Naive B cell (primary cell): ENCODE measurements around the gene CDC42SE2. TPM values are rescaled to one million over a fixed set of nuclear protein-coding genes. Genes with fewer than 3 reads are reported as not detected.
"Not testable (repeated sequence)": the region's sequence is repeated elsewhere in the genome, so short reads cannot be mapped to it uniquely, and the experiment has no call there.

Experiments used
- ATAC-seq, 2 donors: fragments of 150-1000 bp; cut with Tn5 transposase; 2 replicates each; pipeline ENCODE4 v1.10.0; 2021; ENCODE audit warnings: low read depth in 2 of 2, mild to moderate bottlenecking in 2 of 2, moderate library complexity in 2 of 2
- DNase-seq: peaks from one replicate; pipeline ENCODE4 v3.0.0; 2022
- H3K27ac Mint-ChIP-seq, 6 donors: one replicate each; pipeline ENCODE4 v1.8.0; 2020 to 2022; ENCODE audit warnings: mild to moderate bottlenecking in 6 of 6, mixed read lengths in 6 of 6, moderate library complexity in 5 of 6, inconsistent platforms in 2 of 6
- H3K27me3 Mint-ChIP-seq, 3 donors: one replicate each; pipeline ENCODE4 v1.8.0; 2021 to 2022; ENCODE audit warnings: mixed read lengths in 3 of 3, mild to moderate bottlenecking in 1 of 3
- H3K36me3 Mint-ChIP-seq, 2 donors: one replicate each; pipeline ENCODE4 v1.8.0; 2020 to 2022; ENCODE audit warnings: mixed read lengths in 2 of 2, inconsistent platforms in 1 of 2, mild to moderate bottlenecking in 1 of 2
- H3K4me1 Mint-ChIP-seq, 3 donors: one replicate each; pipeline ENCODE4 v1.8.0; 2020 to 2022; ENCODE audit warnings: mixed read lengths in 3 of 3, inconsistent platforms in 1 of 3, mild to moderate bottlenecking in 1 of 3, moderate library complexity in 1 of 3
- H3K4me3 Mint-ChIP-seq, 8 donors: one replicate each; pipeline ENCODE4 v1.8.0; 2020 to 2022; ENCODE audit warnings: mild to moderate bottlenecking in 8 of 8, mixed read lengths in 8 of 8, moderate library complexity in 8 of 8, inconsistent platforms in 2 of 8
- H3K9me3 Mint-ChIP-seq, 7 donors: one replicate each; pipeline ENCODE4 v1.8.0; 2020 to 2022; ENCODE audit warnings: mixed read lengths in 7 of 7, mild to moderate bottlenecking in 5 of 7, inconsistent platforms in 2 of 7, moderate library complexity in 1 of 7
- polyA plus RNA-seq, 6 donors: library from polyadenylated mRNA; unstranded; fragments of 300-500 nt; fragmentation: Illumina TruSeq; gene quantifications; one replicate each; pipeline ENCODE4 v1.2.3, GENCODE V29; 2021; ENCODE audit warnings: low read depth in 6 of 6

Gene CDC42SE2
- polyA plus RNA-seq, 6 donors from 2014 or later: 168 to 314 (median 243) TPM

DNA sequence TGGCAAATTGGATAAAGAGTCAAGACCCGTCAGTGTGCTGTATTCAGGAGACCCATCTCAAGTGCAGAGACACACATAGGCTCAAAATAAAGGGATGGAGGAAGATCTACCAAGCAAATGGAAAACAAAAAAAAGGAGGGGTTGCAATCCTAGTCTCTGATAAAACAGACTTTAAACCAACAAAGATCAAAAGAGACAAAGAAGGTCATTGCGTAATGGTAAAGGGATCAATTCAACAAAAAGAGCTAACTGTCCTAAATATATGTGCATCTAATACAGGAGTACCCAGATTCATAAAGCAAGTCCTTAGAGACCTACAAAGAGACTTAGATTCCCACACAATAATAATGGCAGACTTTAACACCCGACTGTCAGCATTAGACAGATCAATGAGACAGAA, 82.4 kb downstream of the CDC42SE2 start:
- H3K27me3 Mint-ChIP-seq, H3K9me3 Mint-ChIP-seq, DNase-seq, ATAC-seq: not testable (repeated sequence)
- H3K4me1 Mint-ChIP-seq: peaks cover 23 to 60% (median 43%) of the 10 kb centered on the region in 3 donors
- H3K27ac Mint-ChIP-seq: peak overlapping the region in 4 of 6 donors; percentile 54 to 79 (median 66)
- H3K4me3 Mint-ChIP-seq: peak overlapping the region in 1 of 8 donors; percentile 13
- H3K36me3 Mint-ChIP-seq: peaks cover 11 to 28% of the 10 kb centered on the region in 2 donors

DNA sequence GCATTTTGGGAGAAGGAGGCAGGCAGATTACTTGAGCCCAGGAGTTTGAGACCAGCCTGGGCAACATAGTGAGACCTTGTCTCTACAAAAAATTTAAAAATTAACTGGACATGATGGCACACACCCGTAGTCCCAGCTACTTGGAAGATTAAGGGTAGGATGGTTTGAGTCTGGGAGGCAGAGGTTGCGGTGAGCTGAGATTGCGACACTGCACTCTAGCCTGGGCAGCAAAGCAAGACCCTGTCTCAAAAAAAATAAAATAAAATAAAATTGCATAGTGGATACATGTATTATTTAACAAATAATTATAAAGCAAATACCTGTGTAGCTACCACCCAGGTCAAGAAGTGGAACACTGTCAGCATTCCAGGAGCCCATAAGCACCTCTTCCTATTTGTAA, 90.1 kb downstream of the CDC42SE2 start:
- ATAC-seq (no peak), DNase-seq (no peak)
- H3K27ac Mint-ChIP-seq: peak overlapping the region in 2 of 6 donors; percentile 59 to 69
- H3K4me3 Mint-ChIP-seq: no peak overlapping the region
- H3K9me3 Mint-ChIP-seq: no peaks in the 10 kb centered on the region
- peaks cover 34 to 52% (median 52%) of the 10 kb centered on the region in 3 donors for H3K4me1 Mint-ChIP-seq
- no peaks in the 10 kb centered on the region for H3K27me3 Mint-ChIP-seq
- no peaks in the 10 kb centered on the region for H3K36me3 Mint-ChIP-seq

DNA sequence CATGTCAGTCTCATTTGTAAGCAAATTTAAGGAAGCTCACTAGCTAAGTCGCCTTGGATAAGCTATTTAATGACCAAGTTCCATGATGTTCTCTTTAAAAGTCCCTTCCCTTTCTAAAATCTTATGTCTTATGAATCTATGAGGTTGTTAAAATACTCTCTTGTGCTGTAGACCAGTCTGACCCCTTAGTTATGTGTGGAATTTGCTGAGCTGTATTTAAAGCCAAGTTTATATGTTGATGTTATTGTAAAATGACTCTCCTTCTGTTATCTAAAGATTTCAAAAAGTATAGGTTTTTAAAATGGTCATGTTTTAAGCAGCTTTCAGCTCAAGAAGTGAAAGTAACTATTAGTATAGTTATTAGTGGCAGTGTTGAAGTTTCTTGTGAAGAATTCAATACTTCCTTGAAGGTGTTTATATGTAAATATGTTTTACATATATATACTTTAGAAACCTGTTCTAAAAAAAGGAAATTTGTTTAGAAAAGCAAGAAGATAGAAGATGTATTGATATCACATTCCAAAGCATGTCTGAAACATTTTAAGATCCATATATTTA, 92.2 kb downstream of the CDC42SE2 start:
- peak overlapping the region in 2 of 8 donors; percentile 5 to 6 for H3K4me3 Mint-ChIP-seq
- no peak for ATAC-seq
- no peaks in the 10 kb centered on the region for H3K9me3 Mint-ChIP-seq
- H3K27me3 Mint-ChIP-seq: no peaks in the 10 kb centered on the region
- H3K27ac Mint-ChIP-seq: peak overlapping the region; percentile 50 to 94 (median 84)
- H3K36me3 Mint-ChIP-seq: peaks cover 4 to 7% of the 10 kb centered on the region in 2 donors
- DNase-seq: no peak
- peaks cover 37 to 49% (median 42%) of the 10 kb centered on the region in 3 donors for H3K4me1 Mint-ChIP-seq

DNA sequence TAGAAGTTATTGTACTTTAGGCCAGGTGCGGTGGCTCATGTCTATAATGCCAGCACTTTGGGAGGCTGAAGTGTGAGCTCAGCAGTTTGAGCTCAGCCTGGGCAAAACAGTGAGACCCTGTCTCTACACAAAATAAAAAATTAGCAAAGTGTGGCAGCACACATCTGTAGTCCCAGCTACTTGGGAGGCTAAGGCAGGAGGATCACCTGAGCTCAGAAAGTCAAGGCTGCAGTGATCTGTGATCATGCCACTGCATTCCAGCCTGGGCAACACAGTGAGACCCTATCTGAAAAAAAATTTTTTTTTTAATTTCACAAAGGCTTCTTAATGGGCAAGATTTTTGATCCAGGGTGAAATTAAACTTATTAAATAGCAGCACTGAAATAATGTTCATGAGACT, 92.8 kb downstream of the CDC42SE2 start:
- Mint-ChIP-seq H3K36me3 (peaks cover 4 to 9% of the 10 kb centered on the region in 2 donors), H3K9me3 (no peaks in the 10 kb centered on the region), H3K4me3 (no peak overlapping the region), H3K4me1 (peaks cover 37 to 45% (median 39%) of the 10 kb centered on the region in 3 donors), H3K27me3 (no peaks in the 10 kb centered on the region), H3K27ac (peak overlapping the region in 3 of 6 donors; percentile 33 to 84 (median 83))
- ATAC-seq: no peak
- DNase-seq: no peak

DNA sequence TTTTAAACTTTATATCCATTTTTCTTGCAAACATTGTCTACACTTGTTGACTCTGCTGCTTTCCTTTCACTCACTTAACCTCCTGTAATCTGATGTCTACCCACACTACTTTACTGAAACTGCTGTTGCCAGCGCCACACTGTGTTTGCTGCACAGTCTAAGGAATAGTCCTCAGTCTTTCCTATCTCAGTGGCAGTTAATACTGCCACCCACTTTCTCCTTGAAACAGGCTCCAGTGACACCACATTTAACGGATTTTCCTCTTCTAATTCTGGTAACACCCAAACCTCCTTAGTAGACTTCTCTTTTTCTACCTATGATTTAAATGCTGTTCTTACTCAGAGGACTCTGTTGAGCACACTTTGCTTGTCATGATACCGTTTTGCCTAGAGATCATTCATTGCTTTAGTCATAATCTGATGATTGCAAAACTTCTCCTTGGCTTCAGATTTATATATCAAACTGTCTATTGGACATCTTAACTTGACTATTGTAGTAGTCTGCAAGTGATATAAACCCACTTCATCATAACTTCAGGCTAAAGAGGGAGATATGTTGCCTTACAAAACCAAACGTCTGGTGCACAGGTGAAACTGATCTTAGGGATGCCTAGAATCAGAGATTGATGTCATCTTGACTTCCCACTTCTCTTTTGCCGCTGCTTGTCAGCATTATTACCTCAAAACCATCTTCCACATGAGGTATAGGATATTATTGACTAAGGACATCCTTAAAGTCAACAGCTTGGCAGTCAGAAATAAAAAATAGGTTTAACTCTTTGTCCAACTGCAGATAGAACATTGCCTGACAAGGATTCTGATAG, 94.1 kb downstream of the CDC42SE2 start:
- peaks cover 38 to 47% (median 42%) of the 10 kb centered on the region in 3 donors for H3K4me1 Mint-ChIP-seq
- H3K4me3 Mint-ChIP-seq: peak overlapping the region in 6 of 8 donors; percentile 2 to 32 (median 19)
- H3K9me3 Mint-ChIP-seq: no peaks in the 10 kb centered on the region
- DNase-seq (peak; percentile 36), ATAC-seq (peak; percentile 79 to 81)
- H3K36me3 Mint-ChIP-seq: peaks cover 9 to 15% of the 10 kb centered on the region in 2 donors
- peak overlapping the region; percentile 42 to 96 (median 84) for H3K27ac Mint-ChIP-seq
- H3K27me3 Mint-ChIP-seq: no peaks in the 10 kb centered on the region

DNA sequence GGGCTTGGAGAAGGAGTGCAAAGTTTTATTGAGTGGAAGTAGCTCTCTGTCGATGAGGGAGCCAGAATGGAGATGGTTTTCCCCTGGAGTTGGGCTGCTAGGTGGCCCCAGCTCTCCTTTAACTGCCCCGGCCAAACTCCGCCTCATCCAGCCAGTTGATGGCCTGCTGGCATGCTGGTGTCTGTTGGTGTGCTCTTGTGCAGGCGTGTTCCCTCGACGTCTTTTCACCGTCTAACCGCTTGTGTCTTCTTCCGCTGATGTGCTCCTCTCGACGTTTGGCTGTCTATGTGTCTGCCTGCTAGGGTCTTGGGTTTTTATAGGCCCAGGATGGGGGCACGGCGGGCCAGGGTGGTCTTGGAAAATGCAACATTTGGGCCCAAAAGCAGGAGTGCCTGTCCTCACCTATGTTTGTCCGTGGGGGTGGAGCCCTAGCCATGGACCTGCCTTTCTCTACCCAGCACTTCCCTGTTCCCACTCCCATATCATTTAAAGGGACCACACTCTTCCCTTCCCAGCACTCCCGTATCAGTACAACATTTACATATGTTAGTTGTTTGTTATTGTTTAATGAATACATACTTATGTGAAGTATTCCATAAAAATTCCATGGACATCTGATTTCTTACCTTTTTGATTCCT, 97.9 kb downstream of the CDC42SE2 start:
- Mint-ChIP-seq H3K27me3 (no peaks in the 10 kb centered on the region), H3K4me1 (peaks cover 38 to 53% (median 44%) of the 10 kb centered on the region in 3 donors), H3K9me3 (no peaks in the 10 kb centered on the region), H3K36me3 (peaks cover 24% of the 10 kb centered on the region in 2 donors), H3K4me3 (no peak overlapping the region), H3K27ac (peak overlapping the region; percentile 68 to 86 (median 76))
- ATAC-seq (no peak), DNase-seq (no peak)

DNA sequence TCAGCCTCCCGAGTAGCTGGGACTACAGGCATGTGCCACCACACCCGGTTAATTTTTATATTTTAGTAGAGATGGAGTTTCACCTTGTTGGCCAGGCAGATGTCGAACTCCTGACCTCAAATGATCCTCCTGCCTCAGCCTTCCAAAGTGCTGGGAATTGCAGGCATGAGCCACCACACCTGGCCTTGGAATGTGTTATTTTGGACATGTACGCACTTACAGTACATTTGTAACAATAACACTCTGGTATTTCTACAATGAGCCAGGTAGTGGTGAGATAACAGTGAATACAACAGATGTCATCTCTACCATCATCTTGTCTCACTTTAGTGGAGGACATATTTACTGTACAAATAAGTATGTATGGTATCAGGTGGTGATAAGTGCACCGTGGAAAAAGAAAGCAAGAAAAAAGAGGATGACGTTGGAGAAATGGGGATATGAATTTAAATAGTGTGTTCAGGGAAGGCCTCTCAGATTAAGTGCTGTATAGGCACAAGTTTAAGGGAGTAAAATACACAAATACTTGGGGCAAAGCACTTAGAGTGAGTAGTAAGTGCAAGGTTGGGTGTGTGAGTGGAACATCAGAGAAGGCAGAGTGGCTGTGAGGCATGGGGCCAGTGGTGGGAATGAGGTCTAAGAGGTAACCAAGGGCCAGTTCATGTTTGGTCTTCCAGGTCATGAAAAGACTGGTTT, 100.1 kb downstream of the CDC42SE2 start:
- peak overlapping the region in 5 of 6 donors; percentile 32 to 91 (median 67) for H3K27ac Mint-ChIP-seq
- peaks cover 36 to 52% (median 45%) of the 10 kb centered on the region in 3 donors for H3K4me1 Mint-ChIP-seq
- no peaks in the 10 kb centered on the region for H3K9me3 Mint-ChIP-seq
- DNase-seq (no peak), ATAC-seq (no peak)
- H3K36me3 Mint-ChIP-seq: peaks cover 33 to 42% of the 10 kb centered on the region in 2 donors
- H3K27me3 Mint-ChIP-seq: no peaks in the 10 kb centered on the region
- peak overlapping the region in 1 of 8 donors; percentile 61 for H3K4me3 Mint-ChIP-seq

DNA sequence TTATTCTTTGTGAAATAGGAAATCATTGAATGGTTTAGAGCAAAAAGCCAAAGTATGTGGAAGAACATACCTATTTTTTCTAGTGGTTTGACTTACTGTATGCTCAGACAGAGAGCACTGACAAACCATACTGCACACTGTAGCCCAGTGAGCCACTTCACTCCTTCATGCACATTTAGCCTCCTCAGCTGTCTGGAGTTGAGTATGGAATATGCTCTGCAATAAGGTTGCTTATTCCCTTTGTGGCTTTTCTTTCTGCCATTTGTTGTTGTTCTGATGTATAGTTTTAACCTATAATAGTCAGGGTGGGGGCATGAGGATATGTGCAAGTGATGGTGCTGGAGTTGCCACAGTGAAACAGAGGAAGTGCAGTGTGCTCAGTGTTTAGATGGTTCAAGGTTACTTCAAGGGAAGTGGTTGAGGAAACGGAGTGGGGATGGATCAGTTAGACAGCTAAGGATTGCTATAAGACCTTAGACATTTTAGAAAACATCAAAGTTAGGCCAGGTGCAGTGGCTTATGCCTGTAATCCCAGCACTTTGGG, 100.7 kb downstream of the CDC42SE2 start:
- Mint-ChIP-seq H3K27me3 (no peaks in the 10 kb centered on the region), H3K9me3 (no peaks in the 10 kb centered on the region), H3K4me1 (peaks cover 42 to 59% (median 51%) of the 10 kb centered on the region in 3 donors), H3K27ac (peak overlapping the region; percentile 32 to 91 (median 66)), H3K4me3 (peak overlapping the region in 4 of 8 donors; percentile 2 to 42 (median 5)), H3K36me3 (peaks cover 29 to 42% of the 10 kb centered on the region in 2 donors)
- ATAC-seq (no peak), DNase-seq (no peak)

DNA sequence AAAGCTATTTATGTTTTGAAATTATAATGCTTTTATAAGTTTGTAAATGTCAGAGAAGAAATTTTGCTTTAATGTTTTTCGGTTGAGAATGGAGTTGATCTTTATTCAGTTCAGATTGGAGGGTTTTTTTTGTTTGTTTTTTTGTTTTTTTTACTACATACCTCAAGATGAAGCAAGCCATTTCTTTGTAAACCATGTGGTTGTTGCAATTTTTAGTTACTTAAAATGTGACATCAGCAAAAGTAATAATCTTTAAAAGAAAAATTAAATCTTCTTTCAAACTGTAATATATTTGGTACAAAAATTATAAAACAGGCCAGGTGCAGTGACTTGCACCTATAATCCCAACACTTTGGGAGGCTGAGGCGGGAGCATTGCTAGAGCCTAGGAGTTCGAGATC, 102.6 kb downstream of the CDC42SE2 start:
- no peaks in the 10 kb centered on the region for H3K9me3 Mint-ChIP-seq
- H3K36me3 Mint-ChIP-seq: peaks cover 26 to 41% of the 10 kb centered on the region in 2 donors
- DNase-seq: no peak
- H3K27me3 Mint-ChIP-seq: no peaks in the 10 kb centered on the region
- H3K27ac Mint-ChIP-seq: peak overlapping the region; percentile 37 to 92 (median 70)
- H3K4me1 Mint-ChIP-seq: peaks cover 47 to 75% (median 66%) of the 10 kb centered on the region in 3 donors
- peak overlapping the region in 1 of 8 donors; percentile 33 for H3K4me3 Mint-ChIP-seq
- ATAC-seq: no peak

DNA sequence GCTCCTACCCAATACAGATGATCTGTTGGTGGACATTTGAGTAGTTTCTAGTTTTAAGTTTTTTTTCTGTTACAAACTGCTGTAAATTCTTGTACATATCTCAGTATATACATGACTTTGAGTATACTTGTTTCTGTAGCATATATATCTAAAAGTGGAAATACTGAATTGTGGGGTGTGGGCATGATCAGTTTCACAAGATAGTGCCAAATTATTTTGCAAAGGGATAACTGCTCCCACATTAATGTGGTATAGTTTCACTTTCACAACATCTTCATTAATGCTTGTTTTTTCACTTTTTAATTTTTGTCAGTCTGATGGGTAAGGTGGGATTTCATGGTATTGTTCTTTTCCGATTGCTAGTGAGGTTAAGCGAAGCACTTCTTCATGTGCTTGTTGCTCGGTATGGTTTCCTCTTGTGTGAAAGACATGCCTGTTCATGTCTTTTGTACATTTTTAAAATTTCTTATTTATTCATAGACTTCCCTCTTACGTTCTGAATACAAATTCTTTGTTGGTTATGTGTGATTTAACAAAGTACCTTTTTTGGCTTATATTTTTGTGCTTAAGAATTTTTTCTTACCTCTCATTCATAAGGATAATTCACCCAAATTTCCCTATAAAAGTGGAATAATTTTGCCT, 103.5 kb downstream of the CDC42SE2 start:
- Mint-ChIP-seq H3K36me3 (peaks cover 18 to 36% of the 10 kb centered on the region in 2 donors), H3K27ac (peak overlapping the region; percentile 16 to 63 (median 46)), H3K9me3 (no peaks in the 10 kb centered on the region), H3K27me3 (no peaks in the 10 kb centered on the region), H3K4me3 (peak overlapping the region in 2 of 8 donors; percentile 9 to 41), H3K4me1 (peaks cover 50 to 78% (median 68%) of the 10 kb centered on the region in 3 donors)
- ATAC-seq: no peak
- no peak for DNase-seq

DNA sequence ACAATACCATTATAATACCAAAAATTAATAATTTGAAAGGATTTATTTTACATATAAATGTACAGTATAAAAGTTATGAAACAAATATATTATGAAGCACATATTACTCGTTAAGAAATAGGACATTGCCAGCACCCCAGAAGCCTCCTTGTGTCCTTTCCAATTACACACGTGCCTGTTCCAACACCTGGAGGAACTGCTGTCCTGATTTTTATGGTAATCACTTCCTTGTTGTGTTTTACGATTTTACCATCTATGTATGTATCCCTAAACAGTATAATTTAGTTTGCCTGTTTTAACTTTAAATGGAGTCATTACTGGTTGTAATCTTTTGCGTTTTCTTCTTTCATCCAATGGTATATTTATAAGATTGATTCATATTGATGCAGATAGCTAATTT, 105.0 kb downstream of the CDC42SE2 start:
- Mint-ChIP-seq H3K27me3 (no peaks in the 10 kb centered on the region), H3K4me1 (peaks cover 60 to 87% (median 79%) of the 10 kb centered on the region in 3 donors), H3K4me3 (no peak overlapping the region), H3K36me3 (peaks cover 18 to 45% of the 10 kb centered on the region in 2 donors), H3K27ac (peak overlapping the region in 4 of 6 donors; percentile 31 to 99 (median 50)), H3K9me3 (no peaks in the 10 kb centered on the region)
- ATAC-seq (no peak), DNase-seq (no peak)

DNA sequence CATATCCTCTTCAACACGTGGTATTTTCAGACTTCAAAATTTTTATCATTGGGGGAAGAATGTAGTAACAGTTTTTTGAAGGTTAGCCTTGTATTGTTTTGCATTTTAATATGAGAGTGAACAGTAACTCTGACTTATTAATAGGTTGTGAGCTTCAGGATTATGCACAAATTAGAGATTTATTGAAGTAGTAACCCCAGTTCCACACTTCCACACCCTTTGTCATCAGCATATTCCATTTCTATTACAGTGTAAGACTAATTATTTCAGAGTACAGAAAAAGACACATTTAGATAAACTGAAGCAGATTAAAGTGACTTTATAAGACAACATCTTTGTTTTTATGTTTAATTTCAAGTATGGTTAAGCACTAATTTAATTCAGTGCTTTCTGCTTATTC, 105.7 kb downstream of the CDC42SE2 start:
- no peak for ATAC-seq
- Mint-ChIP-seq H3K4me1 (peaks cover 57 to 87% (median 76%) of the 10 kb centered on the region in 3 donors), H3K9me3 (no peaks in the 10 kb centered on the region), H3K36me3 (peaks cover 14 to 39% of the 10 kb centered on the region in 2 donors), H3K4me3 (no peak overlapping the region), H3K27me3 (no peaks in the 10 kb centered on the region), H3K27ac (peak overlapping the region; percentile 12 to 99 (median 52))
- no peak for DNase-seq
